HG02798 (cell line): Measurements from ENCODE around the gene ZNF407.
A peak's percentile ranks its signal among the peaks of the same experiment; 100 is the strongest.

Experiments used
- ATAC-seq: cut with Tn5 transposase; IDR thresholded peaks from one replicate; pipeline ENCODE4 v1.9.1; 2021; ENCODE audit warnings: mild to moderate bottlenecking; ENCODE audit not compliant: unreplicated experiment, poor library complexity

ZNF407 gene

DNA sequence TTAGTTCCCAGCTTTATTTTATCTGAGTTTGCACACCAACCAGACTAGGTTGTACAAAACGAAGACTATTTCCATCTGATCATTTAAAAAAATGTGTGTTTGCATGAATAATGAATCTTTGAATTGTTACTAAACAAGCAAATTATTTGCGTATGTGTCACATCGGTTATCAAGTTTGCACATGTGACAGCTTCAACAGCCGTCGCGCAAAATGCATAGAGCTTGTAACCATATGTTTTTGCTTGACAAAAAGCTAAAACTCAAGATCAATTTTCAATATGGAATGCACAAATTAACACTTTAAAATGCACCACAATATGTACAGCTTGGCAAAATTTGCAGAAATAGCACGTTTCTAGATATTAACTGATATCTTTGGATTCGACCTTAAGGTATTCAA, 427.2 kb downstream of the ZNF407 start:
- no peak for ATAC-seq

DNA sequence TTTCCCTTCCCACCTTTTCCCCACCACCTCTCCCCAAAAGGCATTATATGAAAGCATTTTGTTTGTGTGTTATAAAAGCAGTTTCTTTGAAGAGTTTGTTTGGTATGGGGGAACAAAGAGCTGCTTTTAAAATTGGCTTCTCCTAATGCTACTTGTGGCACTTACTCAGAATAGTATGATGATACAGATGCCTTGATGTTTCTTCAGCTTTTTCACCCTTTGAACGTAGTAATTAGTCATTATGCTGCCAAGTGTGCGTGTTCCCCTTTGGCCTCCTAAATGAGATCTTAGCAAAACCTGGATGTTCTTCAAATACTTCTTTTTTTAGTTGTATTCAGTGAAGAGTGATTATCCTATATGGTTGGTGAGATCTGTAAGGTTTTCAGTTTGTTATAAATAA, 427.9 kb downstream of the ZNF407 start:
- ATAC-seq = no peak

DNA sequence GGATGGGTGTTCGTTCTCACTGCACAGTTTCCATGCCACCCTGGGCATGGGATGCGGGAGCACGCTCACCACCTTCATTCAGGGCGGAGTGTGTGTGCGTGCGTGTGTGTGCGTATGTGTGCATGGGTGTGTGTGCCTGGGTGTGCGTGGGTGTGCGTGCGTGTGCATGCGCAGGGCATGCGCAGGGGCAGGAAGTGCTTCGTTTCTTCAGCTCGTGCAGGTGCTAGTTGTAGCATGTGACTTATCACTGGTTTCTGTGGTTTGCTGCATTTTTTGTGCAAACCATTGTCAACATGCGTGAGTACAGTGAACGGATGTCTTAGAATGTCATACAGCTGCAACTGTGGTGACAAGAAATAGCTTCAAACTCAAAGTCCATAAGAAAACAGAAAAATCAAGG, 431.8 kb downstream of the ZNF407 start:
- ATAC-seq = no peak

DNA sequence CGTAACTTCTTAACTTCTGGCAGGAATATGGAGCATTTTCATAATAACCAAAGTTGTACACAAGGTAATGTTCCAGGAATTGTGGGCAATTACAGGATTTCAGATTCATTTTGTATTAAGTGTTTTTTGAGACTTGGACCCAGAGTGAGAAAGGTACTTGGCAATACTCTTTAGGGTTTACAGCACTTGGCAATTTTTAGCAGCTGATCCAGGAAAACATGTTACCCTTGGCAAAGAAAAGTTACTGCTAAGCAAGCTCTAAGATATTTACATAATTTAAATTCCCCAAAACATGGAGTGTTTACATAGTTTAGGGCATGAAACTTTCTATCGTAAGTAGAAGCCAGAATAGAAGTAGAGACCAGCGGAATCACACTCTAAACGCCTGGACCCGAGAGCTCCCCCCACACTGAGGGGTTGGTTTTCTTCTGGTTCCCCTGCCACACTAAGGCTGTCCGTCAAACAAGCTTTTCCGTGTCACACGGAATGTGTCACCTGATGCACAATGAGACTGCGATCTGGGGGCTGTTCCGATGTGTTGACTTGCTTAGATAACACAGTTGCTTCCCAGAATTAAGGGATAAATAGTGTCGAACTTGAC, 434.1 kb downstream of the ZNF407 start:
- no peak for ATAC-seq

DNA sequence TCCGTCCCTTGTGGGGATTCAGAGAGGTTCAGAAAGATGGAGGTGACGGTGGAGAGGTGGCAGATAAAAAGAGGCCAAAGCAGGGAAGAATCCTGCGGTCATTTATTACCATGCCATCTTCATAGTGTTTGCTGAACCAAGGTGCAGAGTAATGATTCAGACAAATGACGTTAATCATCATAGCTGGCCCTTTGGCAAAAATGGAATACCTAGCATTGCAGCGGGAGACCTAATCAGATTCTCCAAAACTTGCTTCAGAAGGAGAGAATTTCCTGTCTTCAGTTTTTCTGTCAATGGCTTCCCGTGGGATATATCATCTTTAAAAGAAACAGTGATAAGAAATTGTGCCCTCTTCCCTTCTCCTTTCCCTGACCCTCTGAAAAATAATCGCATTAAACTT, 435.8 kb downstream of the ZNF407 start:
- no peak for ATAC-seq

DNA sequence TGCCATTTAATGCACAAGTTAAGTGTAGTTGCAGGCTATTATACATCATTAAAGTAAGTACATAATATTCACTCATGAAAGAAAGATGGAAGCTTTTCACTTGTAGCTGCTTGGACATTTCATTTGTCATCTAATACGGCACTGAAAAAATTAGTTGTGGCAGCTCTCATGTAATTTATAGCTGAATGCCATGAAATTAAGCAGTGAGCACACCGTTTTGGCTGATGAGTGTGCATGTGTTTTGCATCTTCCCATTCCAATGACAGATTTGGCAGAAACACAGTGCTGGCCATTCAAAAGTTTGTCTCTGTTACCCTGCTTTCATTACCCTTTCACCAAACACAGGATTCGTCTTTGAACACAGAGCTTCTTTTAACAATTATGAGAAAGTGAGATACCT, 437.3 kb downstream of the ZNF407 start:
- no peak for ATAC-seq

DNA sequence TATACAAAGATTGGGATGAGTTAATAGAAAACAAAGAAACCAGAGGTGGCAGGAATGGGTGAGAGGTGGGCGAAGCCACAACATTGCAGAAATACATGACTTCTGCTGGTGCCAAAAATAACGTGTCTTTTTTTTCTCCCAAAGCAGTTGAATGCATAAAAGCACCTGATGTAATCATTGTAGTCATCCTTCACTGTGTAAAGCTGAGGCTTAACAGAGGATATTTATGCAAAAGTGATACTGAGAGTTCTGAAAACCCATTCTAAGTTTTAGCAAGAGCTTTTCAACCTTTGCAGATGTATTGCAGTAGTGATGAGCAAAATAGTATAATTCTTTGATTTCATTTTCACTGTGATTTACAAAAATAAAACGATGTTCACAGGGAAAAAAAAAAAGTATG, 438.3 kb downstream of the ZNF407 start:
- ATAC-seq = peak; percentile 51

DNA sequence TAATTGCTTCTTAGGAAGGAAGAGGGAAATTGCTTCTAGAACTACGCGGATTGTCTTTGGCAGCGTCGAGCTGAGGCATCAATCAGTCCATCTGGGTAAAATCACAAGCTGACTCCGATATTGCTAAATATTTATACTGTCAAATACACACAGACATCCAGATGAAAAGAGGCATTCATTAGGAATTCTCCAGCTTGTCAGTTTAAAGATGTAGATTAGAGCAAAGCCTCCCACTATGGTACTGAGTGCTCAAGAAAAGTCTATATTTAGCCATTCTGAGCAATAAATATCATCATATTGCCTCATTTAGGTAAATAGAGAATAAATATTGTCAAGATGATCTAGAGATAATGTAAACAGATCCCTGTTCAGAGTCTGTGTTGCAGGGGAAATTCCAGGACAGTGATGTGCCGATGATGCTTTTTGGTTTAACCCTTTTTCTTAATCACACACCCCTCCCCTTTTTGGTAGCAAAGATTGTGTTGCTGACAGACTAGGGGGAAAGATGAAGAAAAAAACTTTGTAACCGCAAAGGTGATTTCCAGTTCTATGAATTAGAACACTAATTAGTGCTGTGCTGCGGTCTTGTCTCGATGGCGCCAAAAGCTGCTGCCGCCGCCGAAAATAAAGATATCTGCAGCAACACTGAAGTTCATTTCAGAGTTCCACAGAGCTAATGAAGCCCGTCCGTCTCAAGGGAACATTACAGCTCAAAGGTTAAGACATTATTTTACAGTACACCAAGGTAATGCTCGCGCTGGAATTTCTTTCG, 439.4 kb downstream of the ZNF407 start:
- ATAC-seq = no peak

DNA sequence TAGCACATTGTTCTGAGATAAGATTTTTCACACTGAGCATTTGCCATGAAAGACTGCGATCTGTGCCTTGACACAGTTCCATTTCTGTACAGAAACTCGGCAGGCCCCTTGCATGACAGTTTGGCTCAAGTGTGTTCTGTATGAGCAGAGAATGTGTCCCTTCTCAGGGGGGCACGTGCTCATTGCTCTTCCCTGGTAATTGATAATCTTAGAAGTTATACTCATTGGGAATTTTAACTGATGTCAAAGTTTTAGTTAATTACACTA, 440.0 kb downstream of the ZNF407 start:
- no peak for ATAC-seq

DNA sequence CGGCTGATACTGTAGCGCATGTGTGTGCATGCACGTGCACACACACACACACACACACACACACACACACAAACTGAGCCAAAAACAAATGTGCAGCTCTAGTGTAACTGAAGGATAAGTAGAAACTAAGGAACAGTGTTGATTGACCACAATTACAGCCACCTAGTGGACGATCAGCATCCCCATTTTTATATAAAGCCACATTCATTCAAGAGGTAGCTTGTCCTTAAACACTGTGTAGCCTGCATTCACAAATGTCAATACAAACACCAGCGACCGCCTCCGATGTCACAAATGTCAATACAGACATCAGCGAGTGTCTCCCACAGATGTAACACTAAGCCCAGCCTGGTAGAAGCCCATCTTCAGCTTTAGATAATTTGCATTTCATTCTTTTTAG, 443.9 kb downstream of the ZNF407 start:
- ATAC-seq = no peak

DNA sequence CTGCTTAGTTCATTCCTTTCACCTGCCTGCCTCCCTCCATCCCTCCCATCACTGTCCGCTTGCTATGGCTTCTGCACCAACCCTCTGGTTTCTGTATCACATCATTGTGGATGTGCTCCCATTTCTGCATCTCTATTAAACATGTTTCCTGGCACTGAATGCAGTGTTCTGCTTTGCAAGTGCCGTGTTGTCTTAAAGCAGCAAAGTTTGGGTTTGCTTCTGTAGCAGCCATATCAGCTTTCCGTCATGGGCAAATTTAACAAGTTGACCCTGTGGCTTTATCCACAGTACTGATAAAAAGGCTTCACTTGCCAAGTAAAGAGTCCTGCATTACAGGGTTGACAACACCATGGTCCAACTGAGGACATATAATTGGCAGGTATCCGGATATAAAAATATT, 445.8 kb downstream of the ZNF407 start:
- ATAC-seq = no peak

DNA sequence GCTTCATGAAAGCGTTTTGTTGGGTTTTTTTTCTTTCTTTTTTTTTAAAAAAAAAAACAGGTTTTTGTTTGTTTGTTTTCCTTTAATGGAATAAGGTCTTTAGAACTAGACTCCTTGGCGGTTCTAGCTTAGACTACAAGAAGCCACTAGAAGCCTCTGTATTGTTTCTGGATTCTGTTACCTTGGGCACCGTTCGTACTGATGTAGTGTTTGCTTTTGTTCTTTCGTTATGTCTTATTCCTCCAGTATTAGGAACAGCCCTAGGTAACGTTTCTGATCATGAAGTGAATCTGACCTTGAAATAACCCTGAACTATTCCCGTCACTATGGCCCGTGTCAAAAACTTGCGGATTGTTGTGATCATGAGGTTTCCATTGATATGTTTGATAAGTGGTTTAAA, 446.6 kb downstream of the ZNF407 start:
- no peak for ATAC-seq

DNA sequence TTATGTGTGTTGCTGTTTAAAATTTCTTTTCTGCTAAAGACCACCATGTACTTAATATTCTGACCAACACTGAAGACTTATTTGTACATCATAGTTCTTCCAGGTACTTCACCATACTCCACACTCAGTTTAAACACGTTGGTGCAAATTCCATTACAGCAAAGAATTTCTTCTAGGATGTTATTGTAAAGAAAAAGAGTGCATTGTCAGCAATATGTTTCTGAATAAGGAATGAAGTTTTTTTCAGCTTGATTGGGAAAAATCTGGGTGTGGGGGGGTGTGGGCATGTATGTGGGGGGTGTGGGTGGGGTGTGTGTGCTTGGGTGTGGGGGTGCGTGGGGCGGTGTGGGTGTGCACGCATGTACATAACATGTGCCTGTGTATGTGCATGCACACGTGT, 447.1 kb downstream of the ZNF407 start:
- no peak for ATAC-seq

DNA sequence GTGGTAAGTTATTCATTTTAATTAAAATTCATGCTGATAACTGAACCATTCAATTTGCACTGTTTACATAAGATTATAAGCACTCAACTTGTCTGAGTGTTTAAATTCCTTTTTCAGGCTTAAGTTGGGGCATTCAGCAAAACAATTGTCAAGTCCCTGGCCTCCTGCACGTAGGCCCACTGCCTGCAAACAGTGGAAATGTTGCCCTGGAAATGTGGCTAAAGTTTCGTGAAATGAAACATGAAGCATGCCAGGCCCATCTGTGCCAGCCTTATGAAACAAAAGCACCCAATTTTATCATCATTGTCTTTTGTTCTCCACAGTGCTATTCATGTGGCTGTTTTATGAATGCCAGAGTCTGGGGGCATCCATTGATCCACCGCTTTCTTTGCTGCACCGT, 447.6 kb downstream of the ZNF407 start:
- ATAC-seq = no peak

DNA sequence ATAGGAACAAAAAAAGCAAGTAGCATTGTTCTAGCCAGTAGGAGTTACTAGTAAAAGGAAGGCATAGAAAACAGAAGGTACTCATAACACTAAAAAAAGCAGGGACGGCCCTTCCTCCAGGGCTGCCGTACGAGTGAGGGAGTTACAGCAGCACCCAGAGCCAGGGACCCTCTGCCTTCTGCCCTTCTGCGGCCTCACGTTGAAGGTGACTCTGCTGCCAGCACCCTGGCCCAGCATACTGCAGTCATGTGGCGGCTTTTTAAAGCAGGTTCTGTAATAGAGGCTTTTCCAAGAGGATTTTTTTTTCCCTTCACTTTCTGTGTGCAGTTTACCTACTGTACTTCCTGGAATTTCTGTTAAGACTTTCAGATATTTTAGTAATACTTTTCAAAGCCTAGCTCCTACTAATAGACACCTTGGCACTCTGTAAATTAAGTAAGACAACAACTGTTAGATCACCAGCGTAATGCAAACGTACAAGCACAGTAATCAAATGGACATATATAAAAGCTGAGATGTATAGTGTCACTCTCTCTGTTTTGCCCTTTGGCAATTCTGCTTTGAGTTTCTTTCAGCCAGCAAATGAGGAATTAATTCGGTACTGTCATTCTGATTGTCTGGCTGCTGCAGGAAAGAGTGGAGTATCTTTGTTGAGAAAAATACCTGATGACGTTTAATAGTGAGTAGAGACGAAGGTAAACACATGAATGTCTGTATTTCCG, 449.7 kb downstream of the ZNF407 start:
- no peak for ATAC-seq

DNA sequence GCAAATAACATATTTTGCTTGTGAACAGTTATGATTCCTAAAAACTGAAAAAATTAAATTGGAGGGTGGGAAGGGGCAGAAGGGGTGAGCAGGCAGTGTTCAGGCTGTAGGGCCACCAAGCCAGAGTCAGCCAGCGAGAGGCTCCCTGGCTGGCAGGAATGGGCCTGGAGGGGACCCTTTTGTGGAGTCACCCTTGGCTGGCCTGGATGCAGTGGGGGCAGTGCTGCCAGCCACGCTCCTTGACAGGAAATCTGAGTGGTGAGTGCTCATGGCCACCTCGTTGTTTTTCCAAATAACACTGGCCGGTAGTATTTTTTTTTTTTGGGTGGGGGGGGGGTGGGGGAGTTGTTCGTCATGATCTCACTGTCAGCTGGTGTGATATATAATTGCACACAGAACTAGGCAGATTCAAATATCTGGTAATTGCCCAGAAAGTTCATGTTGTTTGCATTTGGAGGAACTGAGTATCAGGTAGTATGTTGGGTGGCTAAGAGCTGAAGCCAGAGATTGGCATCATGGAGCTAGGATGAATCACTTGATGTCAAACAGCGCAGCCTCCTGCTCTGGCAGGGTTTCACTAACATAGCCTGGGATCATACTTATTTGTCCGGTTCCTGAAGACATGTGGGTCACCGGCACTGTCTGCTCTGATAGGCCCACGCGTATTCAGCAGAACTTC, 451.2 kb downstream of the ZNF407 start:
- ATAC-seq = no peak

DNA sequence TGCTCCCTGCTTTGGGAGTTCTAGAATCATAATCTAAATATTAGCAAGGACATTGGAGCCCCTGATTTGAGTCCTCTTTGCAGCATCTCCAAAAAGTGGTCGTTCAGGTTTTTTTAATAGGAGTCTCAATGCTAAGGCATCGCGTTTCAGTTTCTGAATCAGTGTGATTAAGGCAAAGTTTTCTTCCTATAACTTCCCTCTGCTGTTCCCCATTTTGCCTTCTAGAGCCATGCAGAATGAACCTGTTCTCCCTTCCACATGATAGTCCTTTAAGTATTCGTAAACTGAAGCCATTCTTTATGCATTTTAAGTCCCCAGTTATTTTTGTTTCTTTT, 451.8 kb downstream of the ZNF407 start:
- no peak for ATAC-seq

DNA sequence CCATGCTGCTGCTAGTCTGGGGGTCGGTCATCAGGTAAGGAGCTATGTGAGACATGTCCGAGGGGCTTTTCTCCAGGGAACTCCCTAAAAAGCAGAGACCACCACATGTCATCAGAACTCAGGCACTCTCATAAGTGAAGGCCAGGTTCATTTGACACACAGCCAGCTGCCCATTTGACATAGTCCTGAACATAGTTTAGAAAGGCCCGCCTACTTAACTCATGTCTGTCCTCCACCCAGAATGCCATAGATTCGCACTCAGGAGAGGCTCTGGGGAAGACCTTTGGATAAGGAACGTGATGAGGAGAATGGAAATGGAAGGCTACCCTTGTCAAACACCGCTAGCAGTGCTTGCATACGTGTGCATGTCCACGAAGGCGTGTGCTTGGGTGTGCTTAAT, 454.1 kb downstream of the ZNF407 start:
- no peak for ATAC-seq

DNA sequence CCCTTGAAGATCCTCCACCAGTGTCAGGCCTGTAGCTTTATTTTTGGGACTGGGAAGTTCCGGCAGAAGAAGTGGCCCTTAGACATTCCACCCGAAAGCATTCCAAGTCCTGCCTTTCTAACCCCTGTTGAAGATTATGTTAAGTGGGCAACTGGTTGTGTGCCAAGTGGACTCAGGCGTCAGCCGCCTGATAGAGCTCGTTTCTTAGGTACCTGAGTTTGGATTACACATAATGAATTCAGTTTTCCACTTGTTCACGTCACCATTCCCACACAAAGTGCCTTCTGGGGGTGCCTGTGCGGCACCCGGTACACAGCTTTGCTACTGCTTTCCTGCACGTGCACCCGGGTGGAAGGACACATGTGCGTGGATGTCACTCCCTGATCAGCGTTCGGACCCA, 454.8 kb downstream of the ZNF407 start:
- no peak for ATAC-seq

DNA sequence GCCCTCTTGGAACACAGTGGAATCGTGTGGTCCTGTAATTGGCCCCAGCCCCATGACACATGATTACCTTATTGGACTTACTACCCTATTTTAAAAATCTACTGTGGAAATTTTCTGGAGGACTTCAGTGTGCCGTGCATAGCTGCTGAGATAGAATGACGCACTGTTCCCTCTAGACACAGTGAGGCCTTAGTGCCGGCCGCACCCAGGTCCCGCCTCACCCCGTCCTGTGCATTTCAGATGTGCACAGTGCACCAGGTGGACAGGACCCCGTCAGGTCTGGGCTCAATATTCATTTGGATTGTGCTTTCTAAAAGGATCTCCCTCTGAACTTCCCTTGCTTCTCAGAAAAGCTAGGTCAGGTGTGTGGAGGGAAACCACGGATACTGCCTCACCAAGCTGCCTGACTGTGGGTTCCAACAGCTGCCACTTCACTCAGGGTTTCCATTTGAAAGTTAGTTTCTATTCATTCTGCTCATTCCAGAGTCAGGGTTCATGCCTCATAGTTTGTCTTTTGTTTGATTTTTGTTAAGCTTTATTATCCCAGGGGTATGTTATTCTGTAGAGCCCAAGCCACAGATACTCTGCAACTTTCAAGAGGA, 455.5 kb downstream of the ZNF407 start:
- ATAC-seq = no peak

DNA sequence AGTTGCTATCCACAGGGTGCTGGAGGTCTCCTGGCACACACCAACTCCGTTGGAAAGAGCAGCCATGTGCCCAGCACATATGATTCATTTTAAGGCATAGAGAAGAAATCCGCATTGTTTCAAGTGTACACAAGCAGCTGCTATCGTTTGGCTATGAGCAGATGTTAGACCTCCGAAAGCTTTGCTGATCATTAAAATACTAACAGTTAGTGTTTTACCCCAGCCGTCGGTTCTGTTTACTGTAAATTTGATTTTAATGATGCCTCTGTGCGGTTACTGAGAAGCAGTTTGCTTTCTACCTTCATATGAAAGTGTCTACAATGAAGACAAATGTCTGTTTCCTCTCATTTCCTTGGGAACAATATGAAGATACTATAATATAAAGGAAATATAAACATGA, 456.4 kb downstream of the ZNF407 start:
- ATAC-seq = no peak
